GM20431 (cell line): ENCODE measurements around the gene PUSL1.

Experiments
- in situ Hi-C: fragments of 300-500 bp; cut with MseI, MboI; formaldehyde crosslinking; loops from one replicate; pipeline ENCODE4 v1.15.0; 2020; ENCODE audit warnings: low sequenced_read_pairs; ENCODE audit not compliant: unreplicated experiment

PUSL1 gene

GRCh38 chr1:1293263-1294249 lies 14.8 kb upstream of the PUSL1 start:
- in situ Hi-C loops = no loop called here

- in situ Hi-C loops = no loop called here
These were observed 14.0 kb upstream of the PUSL1 start for GRCh38 chr1:1294250-1294890.

DNA sequence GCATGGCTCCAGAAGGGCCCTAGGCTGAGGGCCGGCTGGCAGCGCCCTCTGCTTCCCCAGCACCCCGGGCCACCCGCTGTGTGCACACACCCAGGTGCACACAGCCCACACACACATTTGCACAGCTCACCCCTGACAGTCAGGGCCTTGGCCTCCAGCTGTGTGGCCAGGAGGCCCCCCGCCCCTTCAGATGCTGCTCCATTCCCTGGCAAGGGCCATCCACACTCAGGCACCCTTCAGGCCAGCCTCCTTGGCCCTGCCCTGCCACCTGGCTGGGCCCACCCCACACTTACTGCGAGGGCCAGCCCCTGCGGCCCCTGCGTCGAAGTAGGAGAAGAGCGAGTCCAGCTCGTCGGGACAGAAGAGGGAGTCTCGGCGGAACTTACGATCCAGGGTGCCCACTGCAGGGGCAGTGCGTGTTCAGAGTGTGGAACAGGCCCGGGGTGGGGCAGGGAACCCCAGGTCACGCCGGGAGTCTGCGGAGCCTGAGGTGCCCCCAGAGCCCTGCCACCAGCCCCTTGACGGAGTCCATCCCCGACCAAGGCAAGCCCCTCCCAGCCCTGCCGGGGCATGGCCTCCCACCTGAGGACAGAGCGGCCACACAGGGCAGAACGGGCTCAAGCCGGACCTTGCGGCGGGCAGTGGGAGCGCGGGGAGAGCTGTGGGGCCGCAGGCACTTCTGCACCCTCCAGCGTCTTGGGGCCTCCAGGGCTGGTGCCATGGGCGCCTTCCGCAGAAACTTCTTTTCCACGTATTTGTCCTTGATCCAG lies 13.1 kb upstream of the PUSL1 start:
- in situ Hi-C loops = no loop called here

DNA sequence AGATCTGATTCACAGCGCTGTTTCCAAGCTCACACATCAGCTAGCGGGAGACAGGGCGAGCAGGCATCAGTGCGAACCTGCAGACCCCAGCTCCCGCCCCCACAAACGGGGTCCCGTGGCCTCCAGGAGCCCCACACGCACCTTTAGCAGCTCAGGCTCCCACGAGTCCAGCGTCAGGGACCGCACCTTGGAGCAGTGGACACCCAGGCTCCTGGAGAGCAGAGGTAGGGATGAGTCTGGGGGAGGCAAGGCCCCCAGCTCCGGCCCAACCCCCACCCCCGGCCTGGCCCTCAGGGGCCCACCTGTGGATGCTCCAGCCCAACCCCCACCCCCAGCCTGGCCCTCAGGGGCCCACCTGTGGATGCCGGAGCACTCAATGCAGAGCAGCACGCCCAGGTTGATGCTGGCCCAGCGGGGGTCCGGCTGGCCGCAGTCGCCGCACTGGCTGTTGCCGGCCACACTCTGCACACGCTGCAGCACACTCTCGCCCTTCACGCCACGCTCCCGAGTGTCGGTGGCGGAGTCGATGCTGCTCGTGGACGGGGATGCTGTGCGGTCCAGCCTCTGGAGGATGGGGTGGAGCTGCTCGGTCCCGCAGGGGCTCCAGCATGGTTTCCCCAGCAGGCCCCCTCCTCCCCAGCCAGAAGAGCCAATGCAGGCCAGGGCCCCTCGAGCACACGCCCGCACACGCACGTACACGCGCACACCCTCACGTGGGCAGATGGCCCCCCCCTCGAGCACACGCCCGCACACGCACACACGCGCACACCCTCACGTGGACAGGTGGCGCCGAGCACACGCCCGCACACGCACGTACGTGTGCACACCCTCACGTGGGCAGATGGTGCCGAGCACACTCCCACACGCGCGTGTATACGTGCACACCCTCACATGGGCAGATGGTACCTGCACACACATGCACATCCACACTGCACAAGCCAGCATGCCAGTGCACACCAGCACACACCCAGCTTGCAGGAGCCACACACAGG lies 12.0 kb upstream of the PUSL1 start:
- in situ Hi-C loops = no loop called here

GRCh38 chr1:1297802-1298424 lies 10.5 kb upstream of the PUSL1 start:
- in situ Hi-C loops = no loop called here

GRCh38 chr1:1298861-1299685 lies 9.3 kb upstream of the PUSL1 start:
- in situ Hi-C loops = no loop called here

- in situ Hi-C loops = no loop called here
These were observed 8.6 kb upstream of the PUSL1 start for GRCh38 chr1:1299686-1300351.

GRCh38 chr1:1300352-1300739 lies 8.1 kb upstream of the PUSL1 start:
- in situ Hi-C loops = no loop called here

GRCh38 chr1:1302006-1302430 lies 6.4 kb upstream of the PUSL1 start:
- in situ Hi-C loops = no loop called here

DNA sequence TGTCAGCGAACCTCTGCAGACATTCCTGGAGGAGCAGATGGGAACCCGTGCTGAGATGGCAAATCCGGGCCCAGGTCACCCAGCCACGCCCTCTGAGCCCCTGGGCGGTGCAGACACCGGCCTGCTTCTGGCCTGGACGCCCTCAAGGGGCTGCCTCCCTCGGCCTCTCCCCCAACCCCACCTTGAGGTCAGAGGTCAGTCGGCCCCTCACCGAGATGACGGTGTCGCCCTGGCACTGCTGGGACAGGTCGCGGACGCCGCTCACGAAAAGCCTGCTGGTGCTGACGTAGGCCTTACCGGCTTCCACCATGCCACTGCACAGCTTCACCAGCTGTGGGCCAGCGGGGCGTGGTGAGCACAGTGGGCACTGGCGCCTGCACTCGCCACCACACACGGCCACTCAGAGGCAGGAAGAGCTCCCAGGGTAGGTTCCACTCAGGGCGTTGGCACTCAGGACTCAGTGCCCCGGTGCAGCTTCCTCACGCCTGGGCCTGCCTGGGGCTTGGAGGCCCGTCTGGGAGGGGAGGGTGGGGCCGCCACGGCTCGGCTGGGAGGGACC lies 5.4 kb upstream of the PUSL1 start:
- in situ Hi-C loops = no loop called here

GRCh38 chr1:1303736-1304135 lies 4.7 kb upstream of the PUSL1 start:
- in situ Hi-C loops = no loop called here

DNA sequence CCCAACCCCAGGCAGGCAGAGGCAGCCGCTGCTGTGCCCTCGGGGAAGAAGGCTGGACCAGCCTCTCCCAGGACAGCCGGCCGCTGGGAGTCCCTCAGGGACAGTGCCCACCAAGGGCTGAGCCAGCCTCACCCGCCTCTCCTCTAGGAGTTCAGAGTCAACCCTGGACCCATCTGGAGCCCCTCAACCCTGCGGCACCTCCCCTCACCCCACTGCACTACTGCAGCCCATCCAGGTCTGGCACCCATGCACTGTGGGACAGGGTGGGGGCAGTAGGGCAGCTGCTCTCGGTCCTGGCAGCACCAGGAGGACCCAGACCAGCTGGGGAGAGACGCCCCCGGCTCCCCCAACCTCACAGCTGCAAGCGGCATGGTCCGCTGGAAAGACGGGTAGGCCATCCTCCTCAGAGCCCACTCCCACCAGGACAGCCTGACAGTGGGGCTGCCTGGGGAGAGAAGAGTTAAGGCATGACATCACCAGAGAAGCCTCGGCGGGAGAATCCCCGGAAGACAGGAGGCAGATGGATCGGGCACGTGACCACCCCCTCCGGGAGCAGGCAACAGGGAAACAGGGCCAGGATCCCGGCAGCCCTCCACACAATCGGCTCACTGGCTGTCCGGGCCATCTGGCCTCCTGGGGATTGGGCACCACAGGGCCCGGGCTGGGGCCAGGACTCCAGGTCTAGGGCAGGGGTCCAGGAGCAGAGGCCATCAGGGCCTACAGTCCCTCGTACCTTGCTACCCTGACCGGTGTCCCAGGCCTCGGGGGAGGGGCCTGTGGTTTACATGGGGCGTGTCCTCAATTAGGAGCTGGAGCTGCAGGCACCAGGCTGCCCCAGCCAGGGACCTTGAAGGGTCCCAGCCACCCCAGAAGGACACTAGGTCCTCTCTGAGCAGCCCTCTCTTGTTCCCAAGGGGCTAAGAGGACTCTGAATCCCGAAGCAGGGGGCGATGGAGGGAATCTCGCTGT lies 3.8 kb upstream of the PUSL1 start:
- in situ Hi-C loops = no loop called here

DNA sequence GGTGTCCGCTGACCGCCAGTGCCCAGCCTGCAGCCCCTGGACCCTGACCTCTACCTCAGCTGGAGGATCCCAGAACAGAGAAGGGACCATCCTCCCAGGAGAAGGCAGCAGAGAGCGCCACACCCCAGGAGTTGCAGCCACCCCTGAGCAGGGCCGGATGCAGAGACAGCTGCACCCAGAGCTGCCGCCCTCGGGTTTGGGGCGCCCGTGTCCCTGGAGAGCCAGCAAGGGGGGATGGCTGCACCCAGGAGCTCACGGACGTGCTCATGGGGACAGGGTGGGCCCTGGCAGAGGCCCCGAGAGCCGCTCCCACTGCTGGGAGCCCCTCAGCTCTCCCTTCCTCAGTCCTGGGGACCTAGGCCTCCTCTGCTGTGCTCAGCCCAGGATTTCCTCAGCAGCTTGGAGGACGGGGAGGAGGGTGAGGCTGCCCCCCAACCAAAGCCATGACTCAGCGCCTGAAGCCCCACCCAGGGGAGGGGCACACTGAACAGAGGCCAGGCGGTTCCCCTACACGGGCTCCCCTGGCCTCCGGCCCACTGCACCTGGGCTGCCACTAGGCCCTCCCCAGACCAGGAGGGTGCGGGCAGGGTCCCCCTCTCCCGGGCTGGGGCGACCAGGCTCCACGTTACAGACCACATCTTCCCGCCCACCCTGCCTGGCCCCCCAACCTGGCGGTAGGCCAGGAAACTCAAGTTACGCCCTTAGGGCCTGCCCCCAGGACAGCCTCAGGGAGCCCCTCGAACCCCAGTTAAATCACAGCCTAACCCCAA lies 2.9 kb upstream of the PUSL1 start:
- in situ Hi-C loops = no loop called here

- in situ Hi-C loops = no loop called here
These were observed 2.2 kb upstream of the PUSL1 start for GRCh38 chr1:1306070-1306660.

GRCh38 chr1:1306661-1307260 lies 1.6 kb upstream of the PUSL1 start:
- in situ Hi-C loops = no loop called here
